Measurements from ENCODE around the gene RSBN1. TPM values are rescaled to one million over a fixed set of nuclear protein-coding genes. Genes with fewer than 3 reads are reported as not detected.
"Not testable (repeated sequence)": the region's sequence is repeated elsewhere in the genome, so short reads cannot be mapped to it uniquely, and the experiment has no call there.

Gene RSBN1
- 6.7 and 7.7 TPM in 2 replicates for total RNA-seq (2014; rRNA removed; shearing (Covaris generic))

GRCh38 chr1:113811888-113812660 is at the start of gene RSBN1:
TSS of gene RSBN1 (minus strand) at chr1:113812476. CDS start at chr1:113812412, 64 bp downstream.
- peak; percentile 99 for DNase-seq (ENCODE audit: low read depth in 1 of 2, low spot score in 2 of 2)
- Histone ChIP-seq H3K9me3 (replicated peaks) (no peaks in the 10 kb centered on the region), H3K4me3 (peak within 1 kb of the TSS; percentile 79), H3K4me1 (replicated peaks) (peaks cover 18% of the 10 kb centered on the region), H3K36me3 (peaks cover 9% of the 10 kb centered on the region), H3K27me3 (replicated peaks) (no peaks in the 10 kb centered on the region), H3K27ac (peak within 1 kb of the TSS; percentile 94)

GRCh38 chr1:113861641-113862040 is 49.4 kb upstream of the RSBN1 start:
- no peaks in the 10 kb centered on the region for H3K9me3 ChIP-seq (replicated peaks)
- H3K4me3 ChIP-seq = no peak overlapping the region
- H3K4me1 ChIP-seq (replicated peaks) = peaks cover 25% of the 10 kb centered on the region
- peak overlapping the region; percentile 89 for H3K27ac ChIP-seq
- no peak for DNase-seq (ENCODE audit: low read depth in 1 of 2, low spot score in 2 of 2)
- no peaks in the 10 kb centered on the region for H3K27me3 ChIP-seq (replicated peaks)
- no peaks in the 10 kb centered on the region for H3K36me3 ChIP-seq

GRCh38 chr1:113860891-113861290 is 48.6 kb upstream of the RSBN1 start:
- H3K27me3 ChIP-seq (replicated peaks) = no peaks in the 10 kb centered on the region
- peak in 1 of 2 experiments; percentile 84 for DNase-seq (ENCODE audit: low read depth in 1 of 2, low spot score in 2 of 2)
- peaks cover 25% of the 10 kb centered on the region for H3K4me1 ChIP-seq (replicated peaks)
- no peaks in the 10 kb centered on the region for H3K36me3 ChIP-seq
- H3K4me3 ChIP-seq = peak overlapping the region; percentile 7
- H3K27ac ChIP-seq = peak overlapping the region; percentile 89
- H3K9me3 ChIP-seq (replicated peaks) = no peaks in the 10 kb centered on the region

- no peak for DNase-seq (ENCODE audit: low read depth in 1 of 2, low spot score in 2 of 2)
- no peak overlapping the region for H3K27ac ChIP-seq
Observed at GRCh38 chr1:113859478-113860175, 47.4 kb upstream of the RSBN1 start.

GRCh38 chr1:113858982-113859381 is 46.7 kb upstream of the RSBN1 start:
- Histone ChIP-seq H3K27me3 (replicated peaks) (no peaks in the 10 kb centered on the region), H3K4me1 (replicated peaks) (peaks cover 25% of the 10 kb centered on the region), H3K27ac (no peak overlapping the region), H3K4me3 (no peak overlapping the region), H3K36me3 (no peaks in the 10 kb centered on the region), H3K9me3 (replicated peaks) (no peaks in the 10 kb centered on the region)
- DNase-seq (ENCODE audit: low read depth in 1 of 2, low spot score in 2 of 2) = no peak

More at GRCh38 chr1:113859478-113860175, 47.4 kb upstream of the RSBN1 start:
- Histone ChIP-seq H3K4me1 (replicated peaks) (peaks cover 25% of the 10 kb centered on the region), H3K4me3 (no peak overlapping the region), H3K36me3 (no peaks in the 10 kb centered on the region), H3K27me3 (replicated peaks) (no peaks in the 10 kb centered on the region), H3K9me3 (replicated peaks) (no peaks in the 10 kb centered on the region)

- Histone ChIP-seq H3K4me3 (no peak overlapping the region), H3K27ac (no peak overlapping the region), H3K9me3 (replicated peaks) (no peaks in the 10 kb centered on the region), H3K27me3 (replicated peaks) (no peaks in the 10 kb centered on the region), H3K4me1 (replicated peaks) (peaks cover 25% of the 10 kb centered on the region), H3K36me3 (no peaks in the 10 kb centered on the region)
- DNase-seq (ENCODE audit: low read depth in 1 of 2, low spot score in 2 of 2) = no peak
Observed at GRCh38 chr1:113858418-113858817, 46.1 kb upstream of the RSBN1 start.

GRCh38 chr1:113857776-113858175 is 45.5 kb upstream of the RSBN1 start:
- no peaks in the 10 kb centered on the region for H3K9me3 ChIP-seq (replicated peaks)
- no peak for DNase-seq (ENCODE audit: low read depth in 1 of 2, low spot score in 2 of 2)
- no peak overlapping the region for H3K27ac ChIP-seq
- H3K27me3 ChIP-seq (replicated peaks) = no peaks in the 10 kb centered on the region
- H3K36me3 ChIP-seq = no peaks in the 10 kb centered on the region
- peaks cover 25% of the 10 kb centered on the region for H3K4me1 ChIP-seq (replicated peaks)
- H3K4me3 ChIP-seq = no peak overlapping the region

- H3K4me3 ChIP-seq = no peak overlapping the region
- H3K27me3 ChIP-seq (replicated peaks) = no peaks in the 10 kb centered on the region
- no peaks in the 10 kb centered on the region for H3K9me3 ChIP-seq (replicated peaks)
- peaks cover 20% of the 10 kb centered on the region for H3K4me1 ChIP-seq (replicated peaks)
- no peak for DNase-seq (ENCODE audit: low read depth in 1 of 2, low spot score in 2 of 2)
- no peak overlapping the region for H3K27ac ChIP-seq
- no peaks in the 10 kb centered on the region for H3K36me3 ChIP-seq
Observed at GRCh38 chr1:113856401-113856790, 44.1 kb upstream of the RSBN1 start.

- no peak for DNase-seq (ENCODE audit: low read depth in 1 of 2, low spot score in 2 of 2)
Observed at GRCh38 chr1:113855630-113856400, 43.5 kb upstream of the RSBN1 start.

GRCh38 chr1:113854234-113854633 is 42.0 kb upstream of the RSBN1 start:
- no peak overlapping the region for H3K27ac ChIP-seq
- H3K4me1 ChIP-seq (replicated peaks) = peaks cover under 1% of the 10 kb centered on the region; the same call in 1 of the 2 replicates

More at GRCh38 chr1:113855630-113856400, 43.5 kb upstream of the RSBN1 start:
- Histone ChIP-seq H3K36me3 (no peaks in the 10 kb centered on the region), H3K27ac (no peak overlapping the region), H3K9me3 (replicated peaks) (no peaks in the 10 kb centered on the region), H3K27me3 (replicated peaks) (no peaks in the 10 kb centered on the region), H3K4me1 (replicated peaks) (peaks cover 14% of the 10 kb centered on the region), H3K4me3 (no peak overlapping the region)

GRCh38 chr1:113852694-113853093 is 40.4 kb upstream of the RSBN1 start:
- not testable (repeated sequence) for H3K36me3 ChIP-seq; H3K4me1 ChIP-seq (replicated peaks); H3K9me3 ChIP-seq (replicated peaks); DNase-seq (ENCODE audit: low read depth in 1 of 2, low spot score in 2 of 2); H3K4me3 ChIP-seq; H3K27me3 ChIP-seq (replicated peaks); H3K27ac ChIP-seq

More at GRCh38 chr1:113854234-113854633, 42.0 kb upstream of the RSBN1 start:
- H3K9me3 ChIP-seq (replicated peaks) = no peaks in the 10 kb centered on the region
- H3K27me3 ChIP-seq (replicated peaks) = no peaks in the 10 kb centered on the region
- no peak overlapping the region for H3K4me3 ChIP-seq
- no peak for DNase-seq (ENCODE audit: low read depth in 1 of 2, low spot score in 2 of 2)
- no peaks in the 10 kb centered on the region for H3K36me3 ChIP-seq

GRCh38 chr1:113850127-113850796 is 38.0 kb upstream of the RSBN1 start:
- Histone ChIP-seq H3K27me3 (replicated peaks) (no peaks in the 10 kb centered on the region), H3K9me3 (replicated peaks) (no peaks in the 10 kb centered on the region), H3K36me3 (no peaks in the 10 kb centered on the region), H3K27ac (no peak overlapping the region), H3K4me1 (replicated peaks) (no peaks in the 10 kb centered on the region), H3K4me3 (no peak overlapping the region)
- no peak for DNase-seq (ENCODE audit: low read depth in 1 of 2, low spot score in 2 of 2)

- Histone ChIP-seq H3K27ac (no peak overlapping the region), H3K9me3 (replicated peaks) (no peaks in the 10 kb centered on the region), H3K36me3 (no peaks in the 10 kb centered on the region), H3K4me1 (replicated peaks) (no peaks in the 10 kb centered on the region), H3K27me3 (replicated peaks) (no peaks in the 10 kb centered on the region), H3K4me3 (no peak overlapping the region)
- no peak for DNase-seq (ENCODE audit: low read depth in 1 of 2, low spot score in 2 of 2)
Observed at GRCh38 chr1:113849072-113849471, 36.8 kb upstream of the RSBN1 start.

Measured in SJSA1 (cell line).